HCT116 (cell line): Measurements from ENCODE around the gene SF3B1. TPM values are rescaled to one million over a fixed set of nuclear protein-coding genes. Genes with fewer than 3 reads are reported as not detected.
A peak's percentile ranks its signal among the peaks of the same experiment; 100 is the strongest.
"Not testable (repeated sequence)": the region's sequence is repeated elsewhere in the genome, so short reads cannot be mapped to it uniquely, and the experiment has no call there.

Source experiments
- ATAC-seq: fragments of 200-7000 bp; cut with Tn5 transposase; 2 replicates; pipeline ENCODE4 v1.9.1; 2020; ENCODE audit warnings: mild to moderate bottlenecking, moderate library complexity
- BruUV-seq: library from RNA; stranded (reverse); fragments of 400-500 nt; replicated peaks from 2 replicates; lab custom pipeline; 2021; lab: Mats Ljungman, UMichigan
- CTCF ChIA-PET: fragments of 300-600 bp; sonication (Branson Sonifier 250); formaldehyde crosslinking; loops from one replicate; lab custom pipeline; 2021; ENCODE audit warnings: antibody characterized with exemption; lab: Charles Lee
- POLR2A ChIA-PET: fragments of 300-600, 350-600 bp; sonication (Branson Sonifier 250); formaldehyde crosslinking; loops from one replicate; lab custom pipeline; 2021; ENCODE audit warnings: antibody characterized with exemption; lab: Charles Lee
- RAD21 ChIA-PET, 2 experiments: fragments of 300-600 bp; sonication (Branson Sonifier 250); formaldehyde crosslinking; loops; one replicate each; lab custom pipeline; 2023; ENCODE audit warnings: low total read pairs in 2 of 2; ENCODE audit not compliant: uncharacterized antibody in 2 of 2, unreplicated experiment in 2 of 2, low non-redundant PET in 1 of 2; lab: Charles Lee
- DNase-seq: peaks from one replicate; pipeline ENCODE4 v3.0.0-alpha.2; 2010; ENCODE audit warnings: low read depth, low spot score
- H2AFZ ChIP-seq: fragments of 200-600 bp; shearing (Covaris generic), sonication (generic); 2 replicates; pipeline ENCODE4 v1.6.1; 2017; ENCODE audit warnings: low read depth, mixed run types, mixed read lengths, antibody characterized with exemption, low read length; ENCODE audit not compliant: poor library complexity, severe bottlenecking
- H3K27ac ChIP-seq: 2 replicates; pipeline ENCODE4 v1.5.1; 2012; ENCODE audit warnings: low read depth, low read length
- H3K27me3 ChIP-seq: fragments of 200-600 bp; sonication (generic); 2 replicates; pipeline ENCODE4 v1.6.1; 2016; ENCODE audit warnings: mixed run types, low read length, mixed read lengths; ENCODE audit not compliant: insufficient read depth
- H3K36me3 ChIP-seq, 2 experiments: fragments of 200-500 bp in 1 of 2; fragments of 200-600 bp in 1 of 2; sonication (Bioruptor generic) in 1 of 2; sonication (generic) in 1 of 2; 2 replicates each; pipeline versions ENCODE4 v1.5.1 to v1.6.1; 2014 to 2016; ENCODE audit warnings: low read length in 2 of 2, inconsistent platforms in 1 of 2, mixed read lengths in 1 of 2, mixed run types in 1 of 2; ENCODE audit not compliant: insufficient read depth in 2 of 2, control insufficient read depth in 1 of 2
- H3K4me1 ChIP-seq, 2 experiments: fragments of 200-600 bp in 1 of 2; sonication (generic) in 1 of 2; 2 replicates each; pipeline versions ENCODE4 v1.5.1 to v1.6.1; 2012 to 2017; ENCODE audit warnings: low read length in 2 of 2, inconsistent platforms in 1 of 2, mild to moderate bottlenecking in 1 of 2, mixed read lengths in 1 of 2, mixed run types in 1 of 2, moderate library complexity in 1 of 2; ENCODE audit not compliant: insufficient read depth in 2 of 2, control insufficient read depth in 1 of 2
- H3K4me2 ChIP-seq: fragments of 200-600 bp; sonication (generic); 2 replicates; pipeline ENCODE4 v1.6.1; 2017; ENCODE audit warnings: mixed run types, low read length, mixed read lengths
- H3K4me3 ChIP-seq, 2 experiments: fragments of 200-600 bp in 1 of 2; sonication (generic) in 1 of 2; replicated peaks in 1 of 2; 2 replicates each; pipeline ENCODE4 v1.5.1; 2011 to 2016; ENCODE audit warnings: low read length in 2 of 2, control low read depth in 1 of 2, low read depth in 1 of 2, mild to moderate bottlenecking in 1 of 2, mixed read lengths in 1 of 2, mixed run types in 1 of 2
- H3K79me2 ChIP-seq: fragments of 200-600 bp; sonication (generic); 2 replicates; pipeline ENCODE4 v1.6.1; 2017; ENCODE audit warnings: mild to moderate bottlenecking, mixed run types, low read length, moderate library complexity, mixed read lengths; ENCODE audit not compliant: insufficient read depth
- H3K9ac ChIP-seq: fragments of 200-600 bp; sonication (generic); 2 replicates; pipeline ENCODE4 v1.6.1; 2016; ENCODE audit warnings: low read length, mixed read lengths
- H3K9me2 ChIP-seq: fragments of 200-600 bp; sonication (generic), shearing (Covaris generic); 2 replicates; pipeline ENCODE4 v1.6.1; 2017; ENCODE audit warnings: mixed run types, mild to moderate bottlenecking, moderate library complexity; ENCODE audit not compliant: insufficient read depth
- H3K9me3 ChIP-seq, 2 experiments: fragments of 200-500 bp in 1 of 2; fragments of 200-600 bp in 1 of 2; sonication (Bioruptor generic) in 1 of 2; sonication (generic) in 1 of 2; 2 replicates each; pipeline ENCODE4 v1.6.1; 2014 to 2017; ENCODE audit warnings: low read length in 2 of 2, mixed read lengths in 2 of 2, inconsistent platforms in 1 of 2, low read depth in 1 of 2, mild to moderate bottlenecking in 1 of 2, mixed run types in 1 of 2, moderate library complexity in 1 of 2; ENCODE audit not compliant: control insufficient read depth in 1 of 2, insufficient read depth in 1 of 2
- H4K20me1 ChIP-seq: fragments of 200-600 bp; sonication (generic), shearing (Covaris generic); 2 replicates; pipeline ENCODE4 v1.6.1; 2017; ENCODE audit warnings: mixed run types, mild to moderate bottlenecking, moderate library complexity; ENCODE audit not compliant: insufficient read depth
- CBX3 ChIP-seq: IDR thresholded peaks from 2 replicates; pipeline ENCODE4 v1.6.1; 2012; ENCODE audit warnings: low read depth
- CEBPB ChIP-seq: IDR thresholded peaks from 2 replicates; pipeline ENCODE4 v1.6.1; 2012; ENCODE audit warnings: low read depth
- EGR1 ChIP-seq: IDR thresholded peaks from 2 replicates; pipeline ENCODE4 v1.6.1; 2012; ENCODE audit warnings: low read depth
- ELF1 ChIP-seq: IDR thresholded peaks from 2 replicates; pipeline ENCODE4 v1.6.1; 2012; ENCODE audit warnings: low read depth, borderline replicate concordance
- EZH2phosphoT487 ChIP-seq: fragments of 200-600 bp; IDR thresholded peaks from 2 replicates; pipeline ENCODE4 v1.6.1; 2018; ENCODE audit warnings: antibody characterized with exemption, borderline replicate concordance
- JUND ChIP-seq: IDR thresholded peaks from 2 replicates; pipeline ENCODE4 v1.6.1; 2012
- RAD21 ChIP-seq: IDR thresholded peaks from 2 replicates; pipeline ENCODE4 v1.6.1; 2012; ENCODE audit warnings: low read depth, mild to moderate bottlenecking
- SRF ChIP-seq: IDR thresholded peaks from 2 replicates; pipeline ENCODE4 v1.6.1; 2012; ENCODE audit warnings: low read depth
- TCF7L2 ChIP-seq: IDR thresholded peaks from 2 replicates; pipeline ENCODE4 v1.7.0; 2011; ENCODE audit warnings: borderline replicate concordance, inconsistent platforms; ENCODE audit not compliant: insufficient read depth, insufficient read length; ENCODE audit errors: extremely low read depth
- YY1 ChIP-seq: IDR thresholded peaks from 2 replicates; pipeline ENCODE4 v1.6.1; 2011; ENCODE audit warnings: low read length, low read depth, moderate library complexity, mild to moderate bottlenecking; ENCODE audit not compliant: insufficient replicate concordance; ENCODE audit errors: extremely low read depth
- ZFX ChIP-seq: fragments of 450-650 bp; IDR thresholded peaks from 2 replicates; pipeline ENCODE4 v1.6.1; 2017
- intact Hi-C: fragments of 100-400 bp; cut with micrococcal nuclease; formaldehyde crosslinking; loops from 2 replicates; pipeline ENCODE4 v1.10.0; 2022
- total RNA-seq: library from RNA; stranded (reverse); gene quantifications from one replicate; pipeline ENCODE4 v1.2.1, GENCODE V29; 2021; ENCODE audit not compliant: unreplicated experiment
- TF ChIP-seq, protein P1 (sequence below): IDR thresholded peaks from 2 replicates; pipeline ENCODE4 v1.6.1; 2012; ENCODE audit warnings: low read depth
- TF ChIP-seq, protein P2 (sequence below): IDR thresholded peaks from 2 replicates; pipeline ENCODE4 v1.6.1; 2012
- TF ChIP-seq, protein P3 (sequence below): IDR thresholded peaks from 2 replicates; pipeline ENCODE4 v1.6.1; 2012

Gene SF3B1
- total RNA-seq, 1 experiment from 2014 or later = 282 TPM

DNA sequence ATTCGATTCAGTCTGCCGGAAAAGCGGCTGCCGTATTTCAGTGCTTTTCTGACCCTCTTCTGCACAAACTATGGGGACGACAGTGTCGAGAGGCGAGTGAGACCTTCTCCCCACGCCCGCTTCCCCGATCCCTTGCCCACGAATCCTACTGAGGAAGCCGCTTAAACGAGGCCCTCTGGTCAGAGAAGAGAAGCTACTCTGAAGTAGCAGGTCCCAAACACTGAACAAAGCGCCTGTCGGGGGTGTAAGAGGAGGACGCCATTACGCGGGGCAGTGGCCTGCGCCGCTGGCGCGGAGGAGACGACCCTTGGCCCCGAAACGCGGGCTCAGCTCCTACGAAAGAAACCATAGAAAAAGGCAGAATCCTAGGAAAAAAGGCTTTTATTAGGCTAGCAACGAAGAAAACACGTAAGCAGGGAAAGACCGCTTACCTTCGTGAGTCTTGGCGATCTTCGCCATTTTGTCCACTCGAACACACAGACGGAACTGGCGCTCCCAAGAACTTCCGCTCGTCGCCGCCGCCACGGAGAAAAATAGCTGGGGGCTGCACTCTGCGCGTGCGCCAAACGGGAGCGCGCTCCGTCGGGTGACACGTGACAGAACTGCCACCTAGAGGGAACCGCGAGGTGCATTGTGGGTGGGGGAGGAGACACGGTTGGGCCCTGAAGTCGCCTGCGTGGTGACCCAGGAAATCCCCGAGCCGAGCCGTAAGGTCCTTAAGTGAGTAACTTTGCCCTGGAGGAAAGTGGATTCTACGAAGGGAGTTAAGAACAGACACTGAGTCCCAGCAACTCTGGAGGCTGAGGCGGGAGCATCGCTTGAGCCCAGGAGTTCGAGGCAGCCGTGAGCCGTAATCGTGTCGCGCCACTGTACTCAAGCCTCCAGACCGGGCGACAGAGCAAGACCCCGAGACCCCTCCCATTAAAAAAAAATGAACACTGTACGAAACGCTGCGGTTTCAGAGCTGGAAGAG is at the start of gene SF3B1 (continued):
- TF ChIP-seq, protein P1, sequence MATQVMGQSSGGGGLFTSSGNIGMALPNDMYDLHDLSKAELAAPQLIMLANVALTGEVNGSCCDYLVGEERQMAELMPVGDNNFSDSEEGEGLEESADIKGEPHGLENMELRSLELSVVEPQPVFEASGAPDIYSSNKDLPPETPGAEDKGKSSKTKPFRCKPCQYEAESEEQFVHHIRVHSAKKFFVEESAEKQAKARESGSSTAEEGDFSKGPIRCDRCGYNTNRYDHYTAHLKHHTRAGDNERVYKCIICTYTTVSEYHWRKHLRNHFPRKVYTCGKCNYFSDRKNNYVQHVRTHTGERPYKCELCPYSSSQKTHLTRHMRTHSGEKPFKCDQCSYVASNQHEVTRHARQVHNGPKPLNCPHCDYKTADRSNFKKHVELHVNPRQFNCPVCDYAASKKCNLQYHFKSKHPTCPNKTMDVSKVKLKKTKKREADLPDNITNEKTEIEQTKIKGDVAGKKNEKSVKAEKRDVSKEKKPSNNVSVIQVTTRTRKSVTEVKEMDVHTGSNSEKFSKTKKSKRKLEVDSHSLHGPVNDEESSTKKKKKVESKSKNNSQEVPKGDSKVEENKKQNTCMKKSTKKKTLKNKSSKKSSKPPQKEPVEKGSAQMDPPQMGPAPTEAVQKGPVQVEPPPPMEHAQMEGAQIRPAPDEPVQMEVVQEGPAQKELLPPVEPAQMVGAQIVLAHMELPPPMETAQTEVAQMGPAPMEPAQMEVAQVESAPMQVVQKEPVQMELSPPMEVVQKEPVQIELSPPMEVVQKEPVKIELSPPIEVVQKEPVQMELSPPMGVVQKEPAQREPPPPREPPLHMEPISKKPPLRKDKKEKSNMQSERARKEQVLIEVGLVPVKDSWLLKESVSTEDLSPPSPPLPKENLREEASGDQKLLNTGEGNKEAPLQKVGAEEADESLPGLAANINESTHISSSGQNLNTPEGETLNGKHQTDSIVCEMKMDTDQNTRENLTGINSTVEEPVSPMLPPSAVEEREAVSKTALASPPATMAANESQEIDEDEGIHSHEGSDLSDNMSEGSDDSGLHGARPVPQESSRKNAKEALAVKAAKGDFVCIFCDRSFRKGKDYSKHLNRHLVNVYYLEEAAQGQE = no peak
- TF ChIP-seq EZH2phosphoT487 (no peak), JUND (no peak; the same call in 1 of the 2 replicates), YY1 (peak; percentile 95), ELF1 (no peak; the same call in 1 of the 2 replicates), ZFX (peak; percentile 61), CBX3 (peak; percentile 49; the same call in 1 of the 2 replicates), EGR1 (peak; percentile 63), SRF (no peak), RAD21 (no peak), CEBPB (no peak), TCF7L2 (no peak)
- TF ChIP-seq, protein P2, sequence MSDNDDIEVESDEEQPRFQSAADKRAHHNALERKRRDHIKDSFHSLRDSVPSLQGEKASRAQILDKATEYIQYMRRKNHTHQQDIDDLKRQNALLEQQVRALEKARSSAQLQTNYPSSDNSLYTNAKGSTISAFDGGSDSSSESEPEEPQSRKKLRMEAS = peak; percentile 93
- TF ChIP-seq, protein P3, sequence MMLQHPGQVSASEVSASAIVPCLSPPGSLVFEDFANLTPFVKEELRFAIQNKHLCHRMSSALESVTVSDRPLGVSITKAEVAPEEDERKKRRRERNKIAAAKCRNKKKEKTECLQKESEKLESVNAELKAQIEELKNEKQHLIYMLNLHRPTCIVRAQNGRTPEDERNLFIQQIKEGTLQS = no peak

GRCh38 chr2:197484248-197484647 is 49.4 kb upstream of the SF3B1 start:
- intact Hi-C loops = not testable (repeated sequence)
- peaks cover 19 to 34% of the 10 kb centered on the region in 2 experiments for H3K36me3 ChIP-seq

More at GRCh38 chr2:197484248-197484647, 49.4 kb upstream of the SF3B1 start:
- H4K20me1 ChIP-seq = peaks cover 16% of the 10 kb centered on the region; the same call in 1 of the 2 replicates
- POLR2A ChIA-PET = interaction anchor here (0.6 to 1.5 kb wide), 2 partner anchors 15 to 17 kb away, joined by 4 read pairs; partner anchors contain the start of gene HSPD1
- CTCF ChIA-PET, BruUV-seq, H3K4me2 ChIP-seq, H3K9ac ChIP-seq, H2AFZ ChIP-seq, H3K27ac ChIP-seq, DNase-seq, RAD21 ChIA-PET, H3K9me3 ChIP-seq, H3K27me3 ChIP-seq, H3K4me3 ChIP-seq, H3K4me1 ChIP-seq, H3K9me2 ChIP-seq: not testable (repeated sequence)
- ATAC-seq = peak; percentile 24
- peaks cover 10% of the 10 kb centered on the region; the same call in 1 of the 2 replicates for H3K79me2 ChIP-seq
